HepG2 (cell line): Measurements from ENCODE around the gene DUS1L. TPM values are rescaled to one million over a fixed set of nuclear protein-coding genes. Genes with fewer than 3 reads are reported as not detected.
A peak's percentile ranks its signal among the peaks of the same experiment; 100 is the strongest.

ENCODE experiments used
- HMG20B ChIP-seq: conservative IDR thresholded peaks from 2 replicates; pipeline ENCODE4 v1.6.1; 2016; ENCODE audit warnings: missing genetic modification reagents, missing compliant biosample characterization
- JUND ChIP-seq: sonication (generic); formaldehyde crosslinking; IDR thresholded peaks from 2 replicates; pipeline ENCODE4 v1.8.0; 2022; ENCODE audit warnings: mild to moderate bottlenecking, missing genetic modification reagents
- KLF12 ChIP-seq: sonication (generic); formaldehyde crosslinking; IDR thresholded peaks from 2 replicates; pipeline ENCODE4 v1.4.0; 2020; ENCODE audit warnings: missing genetic modification reagents, borderline replicate concordance
- NFE2L2 ChIP-seq: fragments of 150-350 bp; IDR thresholded peaks from 2 replicates; pipeline ENCODE4 v1.6.1; 2014; ENCODE audit warnings: low read length
- RORA ChIP-seq: sonication (generic); formaldehyde crosslinking; IDR thresholded peaks from 2 replicates; pipeline ENCODE4 v1.5.0; 2020; ENCODE audit warnings: mild to moderate bottlenecking, missing genetic modification reagents, moderate library complexity
- ZNF614 ChIP-seq: IDR thresholded peaks from 2 replicates; pipeline ENCODE4 v1.6.1; 2018; ENCODE audit warnings: missing biosample characterization, missing genetic modification reagents, inconsistent platforms, borderline replicate concordance
- ZNF788 ChIP-seq: sonication (generic); formaldehyde crosslinking; IDR thresholded peaks from 2 replicates; pipeline ENCODE4 v1.5.0; 2020; ENCODE audit warnings: mild to moderate bottlenecking, missing genetic modification reagents, borderline replicate concordance
- ZSCAN31 ChIP-seq: sonication (generic); formaldehyde crosslinking; IDR thresholded peaks from 2 replicates; pipeline ENCODE4 v1.5.0; 2020; ENCODE audit warnings: low read depth, mild to moderate bottlenecking, missing genetic modification reagents
- polyA plus RNA-seq, 8 experiments: library from polyadenylated mRNA; depleted of rRNA in 3 of 8; stranded (reverse) in 7 of 8; unstranded in 1 of 8; fragments of >200 nt; fragmentation: Illumina TruSeq in 4 of 8; extraction: Trizol in 4 of 8; gene quantifications; 2 replicates each; pipeline versions ENCODE4 v1.2.1 to v1.2.3, GENCODE V29; 2011 to 2016; ENCODE audit warnings: low read depth in 4 of 8, missing spikeins in 1 of 8, mixed read lengths in 1 of 8; ENCODE audit not compliant: insufficient read depth in 1 of 8
- total RNA-seq, 5 experiments: library from RNA; depleted of rRNA; stranded (reverse); fragments of >200 nt; fragmentation: Illumina TruSeq; extraction: Trizol; gene quantifications; 2 replicates each; pipeline ENCODE4 v1.2.3, GENCODE V29; 2016; ENCODE audit warnings: low read depth in 1 of 5
- TF ChIP-seq, protein P1 (sequence below): sonication (generic); formaldehyde crosslinking; IDR thresholded peaks from 2 replicates; pipeline ENCODE4 v1.5.0; 2020; ENCODE audit warnings: missing genetic modification reagents, mild to moderate bottlenecking, borderline replicate concordance
- TF ChIP-seq, protein P2 (sequence below): sonication (generic); formaldehyde crosslinking; IDR thresholded peaks from 2 replicates; pipeline ENCODE4 v1.8.0; 2022; ENCODE audit warnings: mild to moderate bottlenecking, missing genetic modification reagents, moderate library complexity
- TF ChIP-seq, protein P3 (sequence below): sonication (generic); formaldehyde crosslinking; IDR thresholded peaks from 2 replicates; pipeline ENCODE4 v1.4.0; 2020; ENCODE audit warnings: missing genetic modification reagents, borderline replicate concordance
- TF ChIP-seq, protein P4 (sequence below): sonication (generic); formaldehyde crosslinking; IDR thresholded peaks from 2 replicates; pipeline ENCODE4 v1.4.0; 2020; ENCODE audit warnings: missing genetic modification reagents
- TF ChIP-seq, protein P5 (sequence below), 2 experiments: IDR thresholded peaks; 2 replicates each; pipeline ENCODE4 v1.6.1; 2011 to 2012; ENCODE audit warnings: low read length in 2 of 2, borderline replicate concordance in 1 of 2, low read depth in 1 of 2, mild to moderate bottlenecking in 1 of 2, moderate library complexity in 1 of 2

Gene DUS1L
- total and polyA plus RNA-seq, 2 of the 13 experiments (the other 11 are each of a cell fraction or from before 2014, with no cell fraction given), result 81.0 to 109 TPM

GRCh38 chr17:82016061-82016874, 49.3 kb downstream of the DUS1L start (continued):
- TF ChIP-seq, protein P1, sequence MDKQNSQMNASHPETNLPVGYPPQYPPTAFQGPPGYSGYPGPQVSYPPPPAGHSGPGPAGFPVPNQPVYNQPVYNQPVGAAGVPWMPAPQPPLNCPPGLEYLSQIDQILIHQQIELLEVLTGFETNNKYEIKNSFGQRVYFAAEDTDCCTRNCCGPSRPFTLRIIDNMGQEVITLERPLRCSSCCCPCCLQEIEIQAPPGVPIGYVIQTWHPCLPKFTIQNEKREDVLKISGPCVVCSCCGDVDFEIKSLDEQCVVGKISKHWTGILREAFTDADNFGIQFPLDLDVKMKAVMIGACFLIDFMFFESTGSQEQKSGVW, result no peak
- TF ChIP-seq ZSCAN31, result peak; percentile 15; the same call in 1 of the 2 replicates
- TF ChIP-seq HMG20B (CRISPR knock-in tag), result 0 out of 2 replicates have a peak, but pooled peaks have one; percentile 1
- TF ChIP-seq KLF12 (CRISPR knock-in tag), result 0 out of 2 replicates have a peak, but pooled peaks have one; percentile 17
- TF ChIP-seq, protein P2, sequence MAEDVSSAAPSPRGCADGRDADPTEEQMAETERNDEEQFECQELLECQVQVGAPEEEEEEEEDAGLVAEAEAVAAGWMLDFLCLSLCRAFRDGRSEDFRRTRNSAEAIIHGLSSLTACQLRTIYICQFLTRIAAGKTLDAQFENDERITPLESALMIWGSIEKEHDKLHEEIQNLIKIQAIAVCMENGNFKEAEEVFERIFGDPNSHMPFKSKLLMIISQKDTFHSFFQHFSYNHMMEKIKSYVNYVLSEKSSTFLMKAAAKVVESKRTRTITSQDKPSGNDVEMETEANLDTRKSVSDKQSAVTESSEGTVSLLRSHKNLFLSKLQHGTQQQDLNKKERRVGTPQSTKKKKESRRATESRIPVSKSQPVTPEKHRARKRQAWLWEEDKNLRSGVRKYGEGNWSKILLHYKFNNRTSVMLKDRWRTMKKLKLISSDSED (CRISPR knock-in tag), result no peak
- TF ChIP-seq RORA (CRISPR knock-in tag), result no peak
- TF ChIP-seq, protein P3, sequence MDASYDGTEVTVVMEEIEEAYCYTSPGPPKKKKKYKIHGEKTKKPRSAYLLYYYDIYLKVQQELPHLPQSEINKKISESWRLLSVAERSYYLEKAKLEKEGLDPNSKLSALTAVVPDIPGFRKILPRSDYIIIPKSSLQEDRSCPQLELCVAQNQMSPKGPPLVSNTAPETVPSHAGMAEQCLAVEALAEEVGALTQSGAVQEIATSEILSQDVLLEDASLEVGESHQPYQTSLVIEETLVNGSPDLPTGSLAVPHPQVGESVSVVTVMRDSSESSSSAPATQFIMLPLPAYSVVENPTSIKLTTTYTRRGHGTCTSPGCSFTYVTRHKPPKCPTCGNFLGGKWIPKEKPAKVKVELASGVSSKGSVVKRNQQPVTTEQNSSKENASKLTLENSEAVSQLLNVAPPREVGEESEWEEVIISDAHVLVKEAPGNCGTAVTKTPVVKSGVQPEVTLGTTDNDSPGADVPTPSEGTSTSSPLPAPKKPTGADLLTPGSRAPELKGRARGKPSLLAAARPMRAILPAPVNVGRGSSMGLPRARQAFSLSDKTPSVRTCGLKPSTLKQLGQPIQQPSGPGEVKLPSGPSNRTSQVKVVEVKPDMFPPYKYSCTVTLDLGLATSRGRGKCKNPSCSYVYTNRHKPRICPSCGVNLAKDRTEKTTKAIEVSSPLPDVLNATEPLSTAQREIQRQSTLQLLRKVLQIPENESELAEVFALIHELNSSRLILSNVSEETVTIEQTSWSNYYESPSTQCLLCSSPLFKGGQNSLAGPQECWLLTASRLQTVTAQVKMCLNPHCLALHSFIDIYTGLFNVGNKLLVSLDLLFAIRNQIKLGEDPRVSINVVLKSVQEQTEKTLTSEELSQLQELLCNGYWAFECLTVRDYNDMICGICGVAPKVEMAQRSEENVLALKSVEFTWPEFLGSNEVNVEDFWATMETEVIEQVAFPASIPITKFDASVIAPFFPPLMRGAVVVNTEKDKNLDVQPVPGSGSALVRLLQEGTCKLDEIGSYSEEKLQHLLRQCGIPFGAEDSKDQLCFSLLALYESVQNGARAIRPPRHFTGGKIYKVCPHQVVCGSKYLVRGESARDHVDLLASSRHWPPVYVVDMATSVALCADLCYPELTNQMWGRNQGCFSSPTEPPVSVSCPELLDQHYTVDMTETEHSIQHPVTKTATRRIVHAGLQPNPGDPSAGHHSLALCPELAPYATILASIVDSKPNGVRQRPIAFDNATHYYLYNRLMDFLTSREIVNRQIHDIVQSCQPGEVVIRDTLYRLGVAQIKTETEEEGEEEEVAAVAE (CRISPR knock-in tag), result no peak
- no peak for TF ChIP-seq NFE2L2
- TF ChIP-seq, protein P4, sequence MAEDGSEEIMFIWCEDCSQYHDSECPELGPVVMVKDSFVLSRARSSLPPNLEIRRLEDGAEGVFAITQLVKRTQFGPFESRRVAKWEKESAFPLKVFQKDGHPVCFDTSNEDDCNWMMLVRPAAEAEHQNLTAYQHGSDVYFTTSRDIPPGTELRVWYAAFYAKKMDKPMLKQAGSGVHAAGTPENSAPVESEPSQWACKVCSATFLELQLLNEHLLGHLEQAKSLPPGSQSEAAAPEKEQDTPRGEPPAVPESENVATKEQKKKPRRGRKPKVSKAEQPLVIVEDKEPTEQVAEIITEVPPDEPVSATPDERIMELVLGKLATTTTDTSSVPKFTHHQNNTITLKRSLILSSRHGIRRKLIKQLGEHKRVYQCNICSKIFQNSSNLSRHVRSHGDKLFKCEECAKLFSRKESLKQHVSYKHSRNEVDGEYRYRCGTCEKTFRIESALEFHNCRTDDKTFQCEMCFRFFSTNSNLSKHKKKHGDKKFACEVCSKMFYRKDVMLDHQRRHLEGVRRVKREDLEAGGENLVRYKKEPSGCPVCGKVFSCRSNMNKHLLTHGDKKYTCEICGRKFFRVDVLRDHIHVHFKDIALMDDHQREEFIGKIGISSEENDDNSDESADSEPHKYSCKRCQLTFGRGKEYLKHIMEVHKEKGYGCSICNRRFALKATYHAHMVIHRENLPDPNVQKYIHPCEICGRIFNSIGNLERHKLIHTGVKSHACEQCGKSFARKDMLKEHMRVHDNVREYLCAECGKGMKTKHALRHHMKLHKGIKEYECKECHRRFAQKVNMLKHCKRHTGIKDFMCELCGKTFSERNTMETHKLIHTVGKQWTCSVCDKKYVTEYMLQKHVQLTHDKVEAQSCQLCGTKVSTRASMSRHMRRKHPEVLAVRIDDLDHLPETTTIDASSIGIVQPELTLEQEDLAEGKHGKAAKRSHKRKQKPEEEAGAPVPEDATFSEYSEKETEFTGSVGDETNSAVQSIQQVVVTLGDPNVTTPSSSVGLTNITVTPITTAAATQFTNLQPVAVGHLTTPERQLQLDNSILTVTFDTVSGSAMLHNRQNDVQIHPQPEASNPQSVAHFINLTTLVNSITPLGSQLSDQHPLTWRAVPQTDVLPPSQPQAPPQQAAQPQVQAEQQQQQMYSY (CRISPR knock-in tag), result no peak
- no peak for TF ChIP-seq ZNF614 (CRISPR knock-in tag)
- no peak for TF ChIP-seq JUND (CRISPR knock-in tag)
- TF ChIP-seq, protein P5, sequence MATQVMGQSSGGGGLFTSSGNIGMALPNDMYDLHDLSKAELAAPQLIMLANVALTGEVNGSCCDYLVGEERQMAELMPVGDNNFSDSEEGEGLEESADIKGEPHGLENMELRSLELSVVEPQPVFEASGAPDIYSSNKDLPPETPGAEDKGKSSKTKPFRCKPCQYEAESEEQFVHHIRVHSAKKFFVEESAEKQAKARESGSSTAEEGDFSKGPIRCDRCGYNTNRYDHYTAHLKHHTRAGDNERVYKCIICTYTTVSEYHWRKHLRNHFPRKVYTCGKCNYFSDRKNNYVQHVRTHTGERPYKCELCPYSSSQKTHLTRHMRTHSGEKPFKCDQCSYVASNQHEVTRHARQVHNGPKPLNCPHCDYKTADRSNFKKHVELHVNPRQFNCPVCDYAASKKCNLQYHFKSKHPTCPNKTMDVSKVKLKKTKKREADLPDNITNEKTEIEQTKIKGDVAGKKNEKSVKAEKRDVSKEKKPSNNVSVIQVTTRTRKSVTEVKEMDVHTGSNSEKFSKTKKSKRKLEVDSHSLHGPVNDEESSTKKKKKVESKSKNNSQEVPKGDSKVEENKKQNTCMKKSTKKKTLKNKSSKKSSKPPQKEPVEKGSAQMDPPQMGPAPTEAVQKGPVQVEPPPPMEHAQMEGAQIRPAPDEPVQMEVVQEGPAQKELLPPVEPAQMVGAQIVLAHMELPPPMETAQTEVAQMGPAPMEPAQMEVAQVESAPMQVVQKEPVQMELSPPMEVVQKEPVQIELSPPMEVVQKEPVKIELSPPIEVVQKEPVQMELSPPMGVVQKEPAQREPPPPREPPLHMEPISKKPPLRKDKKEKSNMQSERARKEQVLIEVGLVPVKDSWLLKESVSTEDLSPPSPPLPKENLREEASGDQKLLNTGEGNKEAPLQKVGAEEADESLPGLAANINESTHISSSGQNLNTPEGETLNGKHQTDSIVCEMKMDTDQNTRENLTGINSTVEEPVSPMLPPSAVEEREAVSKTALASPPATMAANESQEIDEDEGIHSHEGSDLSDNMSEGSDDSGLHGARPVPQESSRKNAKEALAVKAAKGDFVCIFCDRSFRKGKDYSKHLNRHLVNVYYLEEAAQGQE (IDR thresholded peaks at IDR 0.05; ENCODE audit: borderline replicate concordance in 1 of 2, low read depth in 1 of 2, low read length in 2 of 2), result no peak
- TF ChIP-seq ZNF788 (CRISPR knock-in tag), result 0 out of 2 replicates have a peak, but pooled peaks have one; percentile 12
